ENCODE measurements around the gene CSNK2A1. TPM values are rescaled to one million over a fixed set of nuclear protein-coding genes. Genes with fewer than 3 reads are reported as not detected.

The CSNK2A1 gene
- total and polyA plus RNA-seq, 2 of the 8 experiments (the other 6 are each of a cell fraction or from before 2014, with no cell fraction given): 117 to 260 TPM

DNA sequence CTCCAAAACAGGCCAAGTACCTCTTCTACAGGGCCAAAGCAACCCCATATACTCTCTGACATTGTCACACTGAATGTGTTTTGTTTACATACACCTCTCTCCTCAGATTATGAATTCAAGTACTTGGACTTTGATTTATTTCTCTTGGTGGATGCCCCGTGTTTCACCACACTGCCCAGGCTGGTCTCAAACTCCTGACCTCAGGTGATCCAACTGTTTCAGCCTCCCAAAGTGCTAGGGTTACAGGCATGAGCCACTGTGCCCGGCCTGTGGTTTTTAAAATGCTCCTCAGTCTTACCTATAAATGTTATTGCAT, 16.1 kb downstream of the CSNK2A1 start:
- H2BK5ac ChIP-seq (ENCODE audit: low read depth, low read length): no peak overlapping the region
- H3K4ac ChIP-seq (replicated peaks; ENCODE audit: insufficient read length, low read depth, low read length): no peak overlapping the region
- H3K4me2 ChIP-seq (ENCODE audit: insufficient read depth in 1 of 2, low read depth in 2 of 2, low read length in 2 of 2): no peak overlapping the region
- H3K56ac ChIP-seq (replicated peaks; ENCODE audit: insufficient read length, low read depth, low read length): no peak overlapping the region
- no peak overlapping the region for H2AK5ac ChIP-seq (ENCODE audit: low read depth, low read length)
- H4K8ac ChIP-seq (ENCODE audit: extremely low read depth, insufficient read depth, low read length): no peak overlapping the region
- no peak overlapping the region for H3K27ac ChIP-seq (ENCODE audit: low read depth, low read length)
- H2BK12ac ChIP-seq (ENCODE audit: low read depth, low read length): no peak overlapping the region
- no peak for FAIRE-seq
- H3K79me1 ChIP-seq (ENCODE audit: low read depth, low read length): peaks cover 6% of the 10 kb centered on the region
- no peak overlapping the region for H4K91ac ChIP-seq (replicated peaks; ENCODE audit: insufficient read length, low read length)
- H3K27me3 ChIP-seq (replicated peaks in 1 of 4; ENCODE audit: control insufficient read depth in 3 of 4, extremely low read depth in 1 of 4, insufficient read depth in 3 of 4, low read length in 3 of 4): no peaks in the 10 kb centered on the region
- no peak overlapping the region for H2AFZ ChIP-seq (ENCODE audit: low read length)
- WGBS, 2 experiments (ENCODE audit: extremely low coverage in 1 of 2, insufficient coverage in 1 of 2, insufficient read length in 1 of 2, insufficient replicate concordance in 2 of 2, low coverage in 1 of 2, low lambda C conversion rate in 2 of 2, missing lambda C conversion rate in 1 of 2): 93% methylated on average over 2 of the region's 2 CpGs; no CpG with 5 or more reads in 1 of the 2 experiments
- no peak for DNase-seq (ENCODE audit: low read depth in 1 of 2, low spot score in 2 of 2)
- H3K4me1 ChIP-seq (replicated peaks in 1 of 4; ENCODE audit: control insufficient read depth in 3 of 4, insufficient read depth in 4 of 4, low read length in 3 of 4): peaks cover 0 to 3% (median 0%) of the 10 kb centered on the region in 4 experiments; a peak in 2 of 7 replicates
- H3K18ac ChIP-seq (ENCODE audit: extremely low read depth, low read length): no peak overlapping the region
- H2BK15ac ChIP-seq (ENCODE audit: low read length): no peak overlapping the region
- H4K5ac ChIP-seq (ENCODE audit: insufficient read length, low read depth, low read length): no peak overlapping the region
- H3K9me3 ChIP-seq (ENCODE audit: insufficient read depth in 2 of 2, low read depth in 1 of 2, low read length in 1 of 2): no peaks in the 10 kb centered on the region
- H3K23me2 ChIP-seq (ENCODE audit: low read depth, low read length): no peaks in the 10 kb centered on the region
- H3K23ac ChIP-seq (ENCODE audit: insufficient read length): no peak overlapping the region
- H4K20me1 ChIP-seq (replicated peaks in 1 of 2; ENCODE audit: control insufficient read depth in 1 of 2, insufficient read depth in 2 of 2, low read length in 2 of 2): peaks cover 26 to 31% of the 10 kb centered on the region in 2 experiments
- no peak overlapping the region for H2BK120ac ChIP-seq (replicated peaks; ENCODE audit: low read depth, low read length)
- H3K4me3 ChIP-seq (ENCODE audit: extremely low read depth in 1 of 4, insufficient read depth in 2 of 4, low read depth in 3 of 4, low read length in 4 of 4): no peak overlapping the region
- H2BK20ac ChIP-seq (ENCODE audit: low read length): no peak overlapping the region
- no peak overlapping the region for H3K14ac ChIP-seq (ENCODE audit: insufficient read length)
- H3K79me2 ChIP-seq (ENCODE audit: control insufficient read depth in 1 of 2, insufficient read depth in 2 of 2, low read length in 2 of 2): peaks cover 28 to 97% of the 10 kb centered on the region in 2 experiments
- ChIA-PET POLR2A (ENCODE audit: partially characterized antibody) (interaction anchor here (1.1 to 2.6 kb wide), 2 partner anchors 11 to 12 kb away, joined by 3 to 15 read pairs; no protein-coding TSS in a partner anchor), CTCF (ENCODE audit: partially characterized antibody) (no interaction called here)
- peaks cover 0 to 34% (median 12%) of the 10 kb centered on the region in 4 experiments; a peak in 6 of 8 replicates for H3K36me3 ChIP-seq (ENCODE audit: control insufficient read depth in 2 of 4, insufficient read depth in 4 of 4, low read length in 3 of 4)
- no peak overlapping the region for H3K9ac ChIP-seq (replicated peaks in 1 of 4; ENCODE audit: extremely low read depth in 1 of 4, low read depth in 3 of 4, low read length in 3 of 4)
- no peak for TF ChIP-seq RAD21 (IDR thresholded peaks at IDR 0.05 in 1 of 2, conservative IDR thresholded peaks at IDR 0.05 in 1 of 2; ENCODE audit: low read depth in 2 of 2, low read length in 2 of 2)
- TF ChIP-seq SAP30 (IDR thresholded peaks at IDR 0.05; ENCODE audit: insufficient read depth, insufficient replicate concordance, low read length): no peak
- TF ChIP-seq KDM5A (IDR thresholded peaks at IDR 0.05; ENCODE audit: low read length): no peak
- TF ChIP-seq, protein P1, sequence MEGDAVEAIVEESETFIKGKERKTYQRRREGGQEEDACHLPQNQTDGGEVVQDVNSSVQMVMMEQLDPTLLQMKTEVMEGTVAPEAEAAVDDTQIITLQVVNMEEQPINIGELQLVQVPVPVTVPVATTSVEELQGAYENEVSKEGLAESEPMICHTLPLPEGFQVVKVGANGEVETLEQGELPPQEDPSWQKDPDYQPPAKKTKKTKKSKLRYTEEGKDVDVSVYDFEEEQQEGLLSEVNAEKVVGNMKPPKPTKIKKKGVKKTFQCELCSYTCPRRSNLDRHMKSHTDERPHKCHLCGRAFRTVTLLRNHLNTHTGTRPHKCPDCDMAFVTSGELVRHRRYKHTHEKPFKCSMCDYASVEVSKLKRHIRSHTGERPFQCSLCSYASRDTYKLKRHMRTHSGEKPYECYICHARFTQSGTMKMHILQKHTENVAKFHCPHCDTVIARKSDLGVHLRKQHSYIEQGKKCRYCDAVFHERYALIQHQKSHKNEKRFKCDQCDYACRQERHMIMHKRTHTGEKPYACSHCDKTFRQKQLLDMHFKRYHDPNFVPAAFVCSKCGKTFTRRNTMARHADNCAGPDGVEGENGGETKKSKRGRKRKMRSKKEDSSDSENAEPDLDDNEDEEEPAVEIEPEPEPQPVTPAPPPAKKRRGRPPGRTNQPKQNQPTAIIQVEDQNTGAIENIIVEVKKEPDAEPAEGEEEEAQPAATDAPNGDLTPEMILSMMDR (IDR thresholded peaks at IDR 0.05; ENCODE audit: control extremely low read depth in 1 of 3, insufficient read depth in 1 of 3, low read depth in 1 of 3, low read length in 3 of 3): no peak
- TF ChIP-seq BRCA1 (IDR thresholded peaks at IDR 0.05; ENCODE audit: low read depth, low read length): no peak
- no peak for TF ChIP-seq CBX8 (IDR thresholded peaks at IDR 0.05; ENCODE audit: borderline replicate concordance, low read depth, low read length)
- no peak for TF ChIP-seq TBP (IDR thresholded peaks at IDR 0.05; ENCODE audit: low read depth, low read length)
- no peak for TF ChIP-seq POLR2AphosphoS5 (IDR thresholded peaks at IDR 0.05; ENCODE audit: low read depth, low read length)
- no peak for TF ChIP-seq POU5F1 (IDR thresholded peaks at IDR 0.05; ENCODE audit: low read depth, low read length)
- TF ChIP-seq EP300 (IDR thresholded peaks at IDR 0.05; ENCODE audit: borderline replicate concordance in 1 of 2, low read depth in 2 of 2, low read length in 2 of 2): no peak
- TF ChIP-seq MAFK (IDR thresholded peaks at IDR 0.05; ENCODE audit: low read depth, low read length): no peak

Data from H1 (cell line).